LNCAP (cell line): ENCODE measurements around the gene LHPP.

Source experiments
- TF ChIP-seq, protein P1 (sequence below): fragments of 450-650 bp; IDR thresholded peaks from 2 replicates; pipeline ENCODE4 v1.5.1; 2017; ENCODE audit warnings: mild to moderate bottlenecking

Gene LHPP

GRCh38 chr10:124598773-124599587, 137.4 kb downstream of the LHPP start:
- TF ChIP-seq, protein P1, sequence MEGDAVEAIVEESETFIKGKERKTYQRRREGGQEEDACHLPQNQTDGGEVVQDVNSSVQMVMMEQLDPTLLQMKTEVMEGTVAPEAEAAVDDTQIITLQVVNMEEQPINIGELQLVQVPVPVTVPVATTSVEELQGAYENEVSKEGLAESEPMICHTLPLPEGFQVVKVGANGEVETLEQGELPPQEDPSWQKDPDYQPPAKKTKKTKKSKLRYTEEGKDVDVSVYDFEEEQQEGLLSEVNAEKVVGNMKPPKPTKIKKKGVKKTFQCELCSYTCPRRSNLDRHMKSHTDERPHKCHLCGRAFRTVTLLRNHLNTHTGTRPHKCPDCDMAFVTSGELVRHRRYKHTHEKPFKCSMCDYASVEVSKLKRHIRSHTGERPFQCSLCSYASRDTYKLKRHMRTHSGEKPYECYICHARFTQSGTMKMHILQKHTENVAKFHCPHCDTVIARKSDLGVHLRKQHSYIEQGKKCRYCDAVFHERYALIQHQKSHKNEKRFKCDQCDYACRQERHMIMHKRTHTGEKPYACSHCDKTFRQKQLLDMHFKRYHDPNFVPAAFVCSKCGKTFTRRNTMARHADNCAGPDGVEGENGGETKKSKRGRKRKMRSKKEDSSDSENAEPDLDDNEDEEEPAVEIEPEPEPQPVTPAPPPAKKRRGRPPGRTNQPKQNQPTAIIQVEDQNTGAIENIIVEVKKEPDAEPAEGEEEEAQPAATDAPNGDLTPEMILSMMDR = no peak

- TF ChIP-seq, protein P1 = no peak
Observed at GRCh38 chr10:124599588-124600050, 138.0 kb downstream of the LHPP start.

- TF ChIP-seq, protein P1 = no peak
Observed at GRCh38 chr10:124600051-124600880, 138.6 kb downstream of the LHPP start.

DNA sequence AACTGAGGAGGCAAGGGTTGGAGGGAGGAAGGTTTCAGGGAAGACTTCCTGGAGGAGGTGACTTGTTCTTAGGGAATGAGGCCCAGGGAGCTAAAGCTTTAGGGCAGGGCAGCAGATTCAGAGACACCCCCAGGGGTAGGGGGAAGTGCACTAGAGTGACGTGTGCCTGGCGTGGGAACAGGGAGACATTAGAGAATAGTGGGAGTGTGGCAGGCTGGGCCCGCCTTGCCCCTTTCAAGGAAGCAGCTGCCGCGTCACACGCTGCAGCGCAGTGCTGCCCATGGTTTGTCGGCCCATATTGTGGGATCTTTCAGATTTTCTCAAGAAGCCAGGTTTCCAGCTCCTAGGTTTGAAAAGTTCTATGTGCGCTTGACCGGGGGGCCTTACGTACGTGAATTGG, 139.4 kb downstream of the LHPP start:
- TF ChIP-seq, protein P1 = no peak

DNA sequence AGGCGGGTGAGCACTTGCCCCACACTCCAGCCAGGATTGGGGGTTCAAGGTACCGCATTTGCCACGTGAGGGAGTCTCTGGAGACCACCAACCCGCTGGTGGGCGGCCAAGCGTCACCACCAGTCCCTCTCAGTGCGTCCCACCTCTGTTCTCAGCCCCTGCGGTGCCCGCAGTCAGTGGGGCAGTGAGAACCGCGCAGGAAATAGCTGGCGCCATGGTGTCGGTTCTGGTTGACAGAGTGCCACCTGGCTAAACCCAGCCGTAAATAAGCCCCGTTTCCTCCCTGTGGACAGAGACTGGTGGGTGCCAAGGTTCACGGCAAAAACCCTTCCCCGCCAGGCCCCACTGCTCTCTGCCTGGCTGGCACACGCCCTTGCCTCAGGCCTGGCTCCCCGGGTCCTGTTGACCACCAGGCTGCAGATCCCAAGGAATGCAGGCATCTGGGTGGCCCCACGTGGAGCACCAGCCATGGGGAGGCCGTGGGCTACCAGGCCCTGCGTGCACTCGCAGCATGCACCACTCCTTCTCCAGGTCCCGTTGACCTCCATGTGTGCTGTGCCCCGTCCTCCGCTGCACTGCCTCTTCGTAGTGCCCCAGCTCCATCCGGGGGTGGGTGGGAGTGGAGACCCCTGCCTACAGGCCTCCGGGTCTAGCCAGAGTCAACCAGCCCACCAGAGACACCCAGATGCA, 140.0 kb downstream of the LHPP start:
- TF ChIP-seq, protein P1 = no peak

GRCh38 chr10:124602121-124602561, 140.5 kb downstream of the LHPP start:
- TF ChIP-seq, protein P1 = no peak
